Spleen (tissue), 11 donors: ENCODE results near the gene ARHGAP6. TPM values are rescaled to one million over a fixed set of nuclear protein-coding genes. Genes with fewer than 3 reads are reported as not detected.

Experiments
- DNase-seq: peaks from one replicate; pipeline ENCODE4 v3.0.0-alpha.2; 2020
- H3K27ac ChIP-seq, 8 donors: fragments of 200-600 bp; sonication (generic) in 7 of 8; 1 replicate in 4 of 8; 2 replicates in 4 of 8; pipeline versions ENCODE4 v1.5.0 to v1.8.0; 2016 to 2021; ENCODE audit warnings: inconsistent platforms in 4 of 8, mild to moderate bottlenecking in 4 of 8, moderate library complexity in 1 of 8
- H3K27me3 ChIP-seq, 7 donors: fragments of 200-600 bp; sonication (generic) in 6 of 7; replicated peaks in 1 of 7; 1 replicate in 4 of 7; 2 replicates in 3 of 7; pipeline versions ENCODE4 v1.5.0 to v1.8.0; 2016 to 2021; ENCODE audit warnings: inconsistent platforms in 3 of 7, mild to moderate bottlenecking in 1 of 7
- H3K36me3 ChIP-seq, 6 donors: fragments of 200-600 bp; sonication (generic) in 5 of 6; 1 replicate in 4 of 6; 2 replicates in 2 of 6; pipeline versions ENCODE4 v1.5.0 to v1.8.0; 2016 to 2021; ENCODE audit warnings: inconsistent platforms in 2 of 6
- H3K4me1 ChIP-seq, 6 donors: fragments of 200-600 bp; sonication (generic) in 5 of 6; 1 replicate in 3 of 6; 2 replicates in 3 of 6; pipeline versions ENCODE4 v1.5.0 to v1.8.0; 2016 to 2021; ENCODE audit warnings: inconsistent platforms in 3 of 6
- H3K4me3 ChIP-seq, 8 donors: fragments of 200-600 bp; sonication (generic) in 7 of 8; 1 replicate in 4 of 8; 2 replicates in 4 of 8; pipeline versions ENCODE4 v1.5.0 to v1.8.0; 2016 to 2021; ENCODE audit warnings: inconsistent platforms in 4 of 8, mild to moderate bottlenecking in 4 of 8, moderate library complexity in 2 of 8
- H3K9me3 ChIP-seq, 8 donors: fragments of 200-600 bp; sonication (generic) in 7 of 8; 1 replicate in 4 of 8; 2 replicates in 4 of 8; pipeline versions ENCODE4 v1.5.0 to v1.8.0; 2016 to 2021; ENCODE audit warnings: inconsistent platforms in 4 of 8
- POLR2A ChIP-seq, 3 donors: fragments of 450-650 bp; IDR thresholded peaks; one replicate each; pipeline ENCODE4 v1.5.1; 2017; ENCODE audit warnings: antibody characterized with exemption in 3 of 3, mild to moderate bottlenecking in 1 of 3
- POLR2AphosphoS5 ChIP-seq, 3 donors: sonication (generic); formaldehyde crosslinking; IDR thresholded peaks; one replicate each; pipeline ENCODE4 v1.5.1; 2017; ENCODE audit warnings: antibody characterized with exemption in 3 of 3
- WGBS, 5 donors: extraction: QIAGEN DNeasy Blood & Tissue Kit in 3 of 5; methylation state at CpG; one replicate each; pipeline versions ENCODE4 v1.1.5 to v1.1.7; 2013 to 2018; 5-methylcytosine and 5-hydroxymethylcytosine counted together
- intact Hi-C: fragments of 100-400 bp; cut with DNase I; formaldehyde crosslinking; loops from one replicate; pipeline ENCODE4 v1.15.0; 2023; ENCODE audit warnings: low total_unique reads
- polyA plus RNA-seq, 3 donors: library from polyadenylated mRNA; stranded (reverse); fragments of 200-250 nt; gene quantifications; one replicate each; pipeline ENCODE4 v1.2.1, GENCODE V29; 2013
- total RNA-seq, 7 donors: library from RNA; depleted of rRNA in 3 of 7; stranded (reverse); fragments of >200 nt in 3 of 7; fragmentation: NEBNext Ultra II Directional in 4 of 7; extraction: Animal tissue kit (Norgen Biotek cat#: 25700) in 4 of 7; gene quantifications; one replicate each; pipeline versions ENCODE4 v1.1.0 to v1.2.1, GENCODE V29; 2016 to 2021
- TF ChIP-seq, protein P1 (sequence below), 11 experiments: fragments of 200-600 bp in 7 of 11; fragments of 450-650 bp in 4 of 11; sonication (generic) in 4 of 11; IDR thresholded peaks in 8 of 11; conservative IDR thresholded peaks in 3 of 11; 1 replicate in 7 of 11; 2 replicates in 4 of 11; pipeline versions ENCODE4 v1.4.0 to v1.8.0; 2016 to 2021; ENCODE audit warnings: antibody characterized with exemption in 11 of 11, inconsistent platforms in 4 of 11, mild to moderate bottlenecking in 1 of 11
- donor health status: healthy with polysubstance abuse.
- donor health status: DM: no; HTN: no; CAD: no; lungs with moderate emphysema.
- donor health status: DM: no; HTN: no; CAD: no.
- donor health status: Bipolar disorder and iron deficiency.
- donor health status: healthy.
- donor health status: DM: no; HTN: no; CAD: no.
- donor health status: DM: yes; HTN: yes; CAD: no.

ARHGAP6 gene
- total and polyA plus RNA-seq, 10 donors, result 2.0 to 20.8 (median 12.7) TPM

DNA sequence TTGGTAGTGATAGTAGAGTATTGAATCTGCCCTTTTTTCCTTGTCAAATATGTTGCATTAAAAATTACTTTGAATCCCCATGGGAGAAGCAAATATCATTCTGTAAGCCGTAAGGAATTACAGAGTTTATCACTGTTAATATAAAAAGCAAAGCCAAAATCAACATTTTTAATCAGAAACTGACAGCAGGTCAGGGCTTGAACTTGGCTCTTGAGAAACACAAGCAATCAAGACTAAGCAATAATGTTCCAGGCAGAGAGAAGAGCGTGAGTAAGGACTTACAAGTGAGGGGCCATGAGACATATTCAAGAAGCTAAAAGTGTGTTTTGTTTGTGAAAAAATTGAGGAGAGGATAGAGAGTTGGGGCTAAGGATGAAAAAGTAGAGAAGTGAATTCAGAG lies 68.2 kb downstream of the ARHGAP6 start:
- TF ChIP-seq POLR2AphosphoS5 (IDR thresholded peaks at IDR 0.05) (no peak), POLR2A (IDR thresholded peaks at IDR 0.05) (no peak)
- TF ChIP-seq, protein P1, sequence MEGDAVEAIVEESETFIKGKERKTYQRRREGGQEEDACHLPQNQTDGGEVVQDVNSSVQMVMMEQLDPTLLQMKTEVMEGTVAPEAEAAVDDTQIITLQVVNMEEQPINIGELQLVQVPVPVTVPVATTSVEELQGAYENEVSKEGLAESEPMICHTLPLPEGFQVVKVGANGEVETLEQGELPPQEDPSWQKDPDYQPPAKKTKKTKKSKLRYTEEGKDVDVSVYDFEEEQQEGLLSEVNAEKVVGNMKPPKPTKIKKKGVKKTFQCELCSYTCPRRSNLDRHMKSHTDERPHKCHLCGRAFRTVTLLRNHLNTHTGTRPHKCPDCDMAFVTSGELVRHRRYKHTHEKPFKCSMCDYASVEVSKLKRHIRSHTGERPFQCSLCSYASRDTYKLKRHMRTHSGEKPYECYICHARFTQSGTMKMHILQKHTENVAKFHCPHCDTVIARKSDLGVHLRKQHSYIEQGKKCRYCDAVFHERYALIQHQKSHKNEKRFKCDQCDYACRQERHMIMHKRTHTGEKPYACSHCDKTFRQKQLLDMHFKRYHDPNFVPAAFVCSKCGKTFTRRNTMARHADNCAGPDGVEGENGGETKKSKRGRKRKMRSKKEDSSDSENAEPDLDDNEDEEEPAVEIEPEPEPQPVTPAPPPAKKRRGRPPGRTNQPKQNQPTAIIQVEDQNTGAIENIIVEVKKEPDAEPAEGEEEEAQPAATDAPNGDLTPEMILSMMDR (IDR thresholded peaks at IDR 0.05 in 8 of 11, conservative IDR thresholded peaks at IDR 0.05 in 3 of 11), result no peak
- WGBS, 5 donors, result 60 to 85% (median 65%) methylated on average over 2 of the region's 2 CpGs
- intact Hi-C loops, result no loop called here

DNA sequence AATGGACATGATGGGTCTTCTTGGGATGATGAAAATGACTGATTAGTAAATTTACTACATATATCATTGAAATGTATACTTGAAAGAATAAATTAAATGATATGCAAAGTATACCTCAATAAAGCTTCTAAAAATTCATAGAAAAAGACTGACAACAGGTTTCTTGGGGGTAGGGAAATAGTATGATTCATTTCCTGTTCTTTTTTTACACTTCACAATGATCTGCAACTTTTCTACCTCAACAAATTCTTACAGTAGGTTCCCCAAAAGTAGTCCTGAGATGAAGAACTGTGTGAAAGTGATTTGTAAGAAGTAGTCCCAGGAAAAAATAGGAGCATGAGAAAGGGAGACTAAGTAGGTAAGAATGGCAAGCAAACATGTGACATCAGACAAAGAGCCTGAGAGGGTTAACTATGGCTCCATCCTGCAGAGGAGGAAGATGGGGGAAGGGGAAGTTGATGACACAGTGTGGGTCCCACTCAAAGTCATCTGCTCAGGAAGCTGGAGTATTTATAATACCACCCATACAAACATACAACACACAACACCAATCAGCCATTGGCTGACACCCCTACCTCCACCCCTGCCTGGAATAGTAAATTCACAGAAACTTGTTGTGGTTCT lies 73.9 kb downstream of the ARHGAP6 start:
- intact Hi-C loops, result no loop called here
- no peaks in the 10 kb centered on the region for H3K9me3 ChIP-seq
- no peak overlapping the region for H3K27ac ChIP-seq
- no peaks in the 10 kb centered on the region for H3K36me3 ChIP-seq
- H3K4me3 ChIP-seq, result no peak overlapping the region
- no peaks in the 10 kb centered on the region for H3K4me1 ChIP-seq
- DNase-seq, result no peak
- peaks cover 0 to 16% (median 0%) of the 10 kb centered on the region in 7 donors for H3K27me3 ChIP-seq
- TF ChIP-seq POLR2A (IDR thresholded peaks at IDR 0.05) (no peak), POLR2AphosphoS5 (IDR thresholded peaks at IDR 0.05) (no peak)
- TF ChIP-seq, protein P1 (IDR thresholded peaks at IDR 0.05 in 8 of 11, conservative IDR thresholded peaks at IDR 0.05 in 3 of 11), result no peak

More for the DNA sequence above, 68.2 kb downstream of the ARHGAP6 start:
- DNase-seq, result no peak
- Histone ChIP-seq H3K27ac (no peak overlapping the region), H3K4me3 (no peak overlapping the region), H3K9me3 (no peaks in the 10 kb centered on the region), H3K27me3 (no peaks in the 10 kb centered on the region), H3K36me3 (no peaks in the 10 kb centered on the region), H3K4me1 (no peaks in the 10 kb centered on the region)

DNA sequence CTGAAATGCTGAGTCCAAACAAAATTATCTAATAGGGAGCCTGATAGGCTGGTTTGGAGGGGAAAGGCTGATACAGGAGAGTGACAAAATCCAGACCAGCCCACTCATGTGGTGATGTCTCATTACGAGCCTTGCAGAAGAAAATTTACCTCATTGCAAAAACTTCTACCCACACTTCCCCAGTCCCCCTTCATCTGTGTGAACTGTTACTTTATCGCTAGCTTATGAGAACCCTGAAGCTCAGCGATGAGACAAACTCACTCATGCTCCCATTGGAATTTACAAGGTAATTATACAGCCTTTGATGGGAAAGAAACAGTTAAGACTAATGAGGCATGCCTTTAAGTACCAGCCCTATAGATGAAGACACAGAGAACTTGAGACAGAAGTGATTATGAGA lies 76.1 kb downstream of the ARHGAP6 start:
- DNase-seq, result no peak
- TF ChIP-seq POLR2A (IDR thresholded peaks at IDR 0.05), result no peak
- TF ChIP-seq, protein P1 (IDR thresholded peaks at IDR 0.05 in 8 of 11, conservative IDR thresholded peaks at IDR 0.05 in 3 of 11), result no peak
- TF ChIP-seq POLR2AphosphoS5 (IDR thresholded peaks at IDR 0.05), result no peak
- Histone ChIP-seq H3K36me3 (no peaks in the 10 kb centered on the region), H3K9me3 (no peaks in the 10 kb centered on the region), H3K27ac (no peak overlapping the region), H3K27me3 (peaks cover 0 to 16% (median 0%) of the 10 kb centered on the region in 7 donors), H3K4me3 (no peak overlapping the region), H3K4me1 (no peaks in the 10 kb centered on the region)
- 69 to 81% (median 72%) methylated on average over 3 of the region's 3 CpGs for WGBS, 5 donors
- intact Hi-C loops, result no loop called here

DNA sequence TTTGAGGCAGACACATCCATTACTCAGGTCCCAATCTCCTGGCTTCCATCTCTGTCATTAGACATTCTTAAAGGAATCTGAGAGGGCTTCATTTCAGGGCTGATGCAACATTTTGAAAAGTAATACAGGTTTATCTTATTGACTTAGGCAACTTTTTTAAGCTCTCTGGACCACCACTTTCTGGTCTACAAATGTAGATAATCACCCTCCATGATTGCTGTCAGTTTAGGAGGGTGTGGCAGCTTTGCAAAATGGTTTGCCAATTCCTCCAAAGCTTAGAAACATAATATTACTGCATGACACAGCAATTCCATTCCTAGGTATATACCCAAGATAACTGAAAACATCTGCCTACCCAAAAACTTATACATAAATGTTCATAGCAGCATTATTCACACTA lies 77.6 kb downstream of the ARHGAP6 start:
- Histone ChIP-seq H3K27ac (no peak overlapping the region), H3K27me3 (peaks cover 0 to 16% (median 0%) of the 10 kb centered on the region in 7 donors), H3K4me3 (no peak overlapping the region), H3K9me3 (no peaks in the 10 kb centered on the region), H3K4me1 (no peaks in the 10 kb centered on the region), H3K36me3 (no peaks in the 10 kb centered on the region)
- TF ChIP-seq POLR2AphosphoS5 (IDR thresholded peaks at IDR 0.05) (no peak), POLR2A (IDR thresholded peaks at IDR 0.05) (no peak)
- TF ChIP-seq, protein P1 (IDR thresholded peaks at IDR 0.05 in 8 of 11, conservative IDR thresholded peaks at IDR 0.05 in 3 of 11), result no peak
- no peak for DNase-seq
- intact Hi-C loops, result no loop called here
